Measurements from ENCODE around the gene OBSCN. TPM values are rescaled to one million over a fixed set of nuclear protein-coding genes. Genes with fewer than 3 reads are reported as not detected.

OBSCN gene
- total RNA-seq, 1 experiment from 2014 or later = 33.3 TPM

DNA sequence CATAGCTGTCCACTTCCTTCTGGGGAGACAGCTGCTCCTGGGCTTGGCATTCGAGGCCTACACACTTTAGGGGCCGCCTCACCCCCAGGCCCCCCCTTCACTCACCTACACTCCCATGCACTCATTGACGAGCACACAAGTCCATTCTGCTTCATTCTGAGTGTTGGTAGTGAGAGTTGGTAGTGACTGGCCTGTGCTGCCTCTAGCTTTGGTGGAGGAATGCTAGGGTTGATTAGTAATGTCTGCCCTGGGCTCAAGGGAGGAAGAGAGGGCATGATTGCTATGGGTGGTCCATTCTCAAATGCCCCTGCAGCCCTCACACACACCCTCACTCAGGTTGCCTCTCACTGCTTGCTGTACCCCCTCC, 168.4 kb downstream of the OBSCN start:
- Mint-ChIP-seq H3K9me3 (no peaks in the 10 kb centered on the region), H3K4me1 (peaks cover 9 to 17% of the 10 kb centered on the region in 2 experiments), H3K27ac (no peak overlapping the region), H3K36me3 (ENCODE audit: insufficient read depth in 1 of 3, low read depth in 3 of 3) (no peaks in the 10 kb centered on the region), H3K4me3 (peak overlapping the region in 1 of 2 experiments; percentile 21; a peak in 2 of 5 replicates), H3K27me3 (ENCODE audit: low read depth) (peaks cover 35% of the 10 kb centered on the region)
- no peak overlapping the region for H3K4ac ChIP-seq (ENCODE audit: low read depth, low read length)
- no peak overlapping the region for H2BK20ac ChIP-seq (ENCODE audit: low read depth, low read length, poor library complexity, severe bottlenecking)
- H2BK5ac ChIP-seq (ENCODE audit: insufficient read length, low read length) = no peak overlapping the region
- H4K91ac ChIP-seq (ENCODE audit: insufficient read length, low read depth, low read length) = no peak overlapping the region
- H4K8ac ChIP-seq (replicated peaks; ENCODE audit: insufficient read length, low read depth, low read length) = no peak overlapping the region
- DNase-seq = no peak
- H2AK5ac ChIP-seq (ENCODE audit: insufficient read length, low read length) = no peak overlapping the region
- no peak overlapping the region for H2BK15ac ChIP-seq (ENCODE audit: low read depth, low read length)
- H3K23me2 ChIP-seq (ENCODE audit: insufficient read length, low read depth, low read length, poor library complexity, severe bottlenecking) = peaks cover 12% of the 10 kb centered on the region
- no peak overlapping the region for H4K5ac ChIP-seq (ENCODE audit: insufficient read length, low read depth, low read length)
- H4K20me1 ChIP-seq (ENCODE audit: control insufficient read depth, insufficient read depth, insufficient read length) = no peaks in the 10 kb centered on the region
- no peak overlapping the region for H3K9ac ChIP-seq (ENCODE audit: extremely low read depth, insufficient read length, low read length)
- no peak overlapping the region for H2BK120ac ChIP-seq (ENCODE audit: low read depth, low read length, poor library complexity, severe bottlenecking)
- no peak overlapping the region for H3T11ph ChIP-seq (ENCODE audit: low read length)
- H3K27me3 ChIP-seq (ENCODE audit: insufficient read depth, low read length) = peaks cover 9% of the 10 kb centered on the region; the same call in 1 of the 2 replicates
- no peak overlapping the region for H2AFZ ChIP-seq (ENCODE audit: low read length)
- TF ChIP-seq, protein P1, sequence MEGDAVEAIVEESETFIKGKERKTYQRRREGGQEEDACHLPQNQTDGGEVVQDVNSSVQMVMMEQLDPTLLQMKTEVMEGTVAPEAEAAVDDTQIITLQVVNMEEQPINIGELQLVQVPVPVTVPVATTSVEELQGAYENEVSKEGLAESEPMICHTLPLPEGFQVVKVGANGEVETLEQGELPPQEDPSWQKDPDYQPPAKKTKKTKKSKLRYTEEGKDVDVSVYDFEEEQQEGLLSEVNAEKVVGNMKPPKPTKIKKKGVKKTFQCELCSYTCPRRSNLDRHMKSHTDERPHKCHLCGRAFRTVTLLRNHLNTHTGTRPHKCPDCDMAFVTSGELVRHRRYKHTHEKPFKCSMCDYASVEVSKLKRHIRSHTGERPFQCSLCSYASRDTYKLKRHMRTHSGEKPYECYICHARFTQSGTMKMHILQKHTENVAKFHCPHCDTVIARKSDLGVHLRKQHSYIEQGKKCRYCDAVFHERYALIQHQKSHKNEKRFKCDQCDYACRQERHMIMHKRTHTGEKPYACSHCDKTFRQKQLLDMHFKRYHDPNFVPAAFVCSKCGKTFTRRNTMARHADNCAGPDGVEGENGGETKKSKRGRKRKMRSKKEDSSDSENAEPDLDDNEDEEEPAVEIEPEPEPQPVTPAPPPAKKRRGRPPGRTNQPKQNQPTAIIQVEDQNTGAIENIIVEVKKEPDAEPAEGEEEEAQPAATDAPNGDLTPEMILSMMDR (conservative IDR thresholded peaks at IDR 0.05) = no peak
- H2BK12ac ChIP-seq (ENCODE audit: insufficient read length, low read depth, low read length) = no peak overlapping the region
- no peak overlapping the region for H3K18ac ChIP-seq (ENCODE audit: insufficient read length, low read depth, low read length)
- H3K14ac ChIP-seq (ENCODE audit: insufficient read depth, low read length) = no peak overlapping the region
- H3K9me3 ChIP-seq (ENCODE audit: control insufficient read depth, low read depth, low read length) = no peaks in the 10 kb centered on the region
- no peak overlapping the region for H3K56ac ChIP-seq (ENCODE audit: insufficient read length, low read depth, low read length)
- no peak overlapping the region for H3K4me2 ChIP-seq (ENCODE audit: insufficient read depth, insufficient read length, low read length)
- no peak overlapping the region for H3K27ac ChIP-seq (ENCODE audit: insufficient read length, low read depth, low read length)
- H3K79me1 ChIP-seq (ENCODE audit: insufficient read depth, low read depth, low read length, poor library complexity, severe bottlenecking) = no peaks in the 10 kb centered on the region
- H3K79me2 ChIP-seq (ENCODE audit: insufficient read depth, low read length) = no peaks in the 10 kb centered on the region
- H3K4me1 ChIP-seq (ENCODE audit: insufficient read depth, low read length) = no peaks in the 10 kb centered on the region
- WGBS (ENCODE audit: extremely low coverage, insufficient read length, low lambda C conversion rate) = no CpG with 5 or more reads among the region's 3 CpGs
- H3K23ac ChIP-seq (ENCODE audit: insufficient read length, low read depth, low read length) = no peak overlapping the region

Measured in H9 (cell line).